Tibial artery (tissue), 4 donors: Measurements from ENCODE around the gene LMF1.

Source experiments
- DNase-seq, 2 donors: peaks; one replicate each; pipeline ENCODE4 v3.0.0-alpha.2; 2019
- H3K27ac ChIP-seq, 2 donors: fragments of 200-600 bp; sonication (generic) in 1 of 2; 1 replicate in 1 of 2; 2 replicates in 1 of 2; pipeline ENCODE4 v1.5.1; 2018 to 2019; ENCODE audit warnings: mild to moderate bottlenecking in 1 of 2
- H3K27me3 ChIP-seq, 2 donors: fragments of 200-600 bp; sonication (generic) in 1 of 2; one replicate each; pipeline versions ENCODE4 v1.5.1 to v1.6.0; 2016 to 2019
- H3K36me3 ChIP-seq, 3 donors: fragments of 200-600 bp; sonication (generic) in 2 of 3; one replicate each; pipeline ENCODE4 v1.5.1; 2016 to 2019; ENCODE audit warnings: mild to moderate bottlenecking in 2 of 3
- H3K4me1 ChIP-seq, 4 donors: fragments of 200-600 bp; sonication (generic) in 2 of 4; 1 replicate in 3 of 4; 2 replicates in 1 of 4; pipeline ENCODE4 v1.5.1; 2016 to 2019
- H3K4me3 ChIP-seq, 2 donors: fragments of 200-600 bp; sonication (generic) in 1 of 2; 1 replicate in 1 of 2; 2 replicates in 1 of 2; pipeline ENCODE4 v1.5.1; 2018 to 2019; ENCODE audit warnings: mild to moderate bottlenecking in 2 of 2
- H3K9me3 ChIP-seq, 3 donors: fragments of 200-600 bp; sonication (generic) in 1 of 3; one replicate each; pipeline ENCODE4 v1.5.1; 2016 to 2019
- CTCF ChIP-seq, 2 experiments: fragments of 200-600 bp in 1 of 2; fragments of 450-650 bp in 1 of 2; IDR thresholded peaks; one replicate each; pipeline ENCODE4 v1.5.1; 2017 to 2019; ENCODE audit warnings: antibody characterized with exemption in 2 of 2, mild to moderate bottlenecking in 1 of 2, moderate library complexity in 1 of 2
- intact Hi-C: fragments of 100-400 bp; cut with DNase I; formaldehyde crosslinking; loops from one replicate; pipeline ENCODE4 v1.15.0; 2023; ENCODE audit warnings: low total_unique reads

Gene LMF1

GRCh38 chr16:965487-965886 is 5.3 kb downstream of the LMF1 start:
- no peaks in the 10 kb centered on the region for H3K27me3 ChIP-seq
- peaks cover 20 to 37% (median 30%) of the 10 kb centered on the region in 3 donors for H3K36me3 ChIP-seq
- no peaks in the 10 kb centered on the region for H3K9me3 ChIP-seq
- no peak for TF ChIP-seq CTCF (IDR thresholded peaks at IDR 0.05)
- no peak overlapping the region for H3K4me3 ChIP-seq
- H3K27ac ChIP-seq: no peak overlapping the region
- H3K4me1 ChIP-seq: peaks cover 4 to 21% (median 16%) of the 10 kb centered on the region in 4 donors
- intact Hi-C loops: no loop called here
- DNase-seq: no peak

- Histone ChIP-seq H3K27ac (no peak overlapping the region), H3K27me3 (no peaks in the 10 kb centered on the region), H3K9me3 (no peaks in the 10 kb centered on the region), H3K4me3 (no peak overlapping the region), H3K4me1 (peaks cover 4 to 18% (median 13%) of the 10 kb centered on the region in 4 donors), H3K36me3 (peaks cover 20 to 37% (median 30%) of the 10 kb centered on the region in 3 donors)
- no peak for DNase-seq
- intact Hi-C loops: no loop called here
- no peak for TF ChIP-seq CTCF (IDR thresholded peaks at IDR 0.05)
Measured at GRCh38 chr16:965036-965395, 5.8 kb downstream of the LMF1 start.

- no peak for DNase-seq
- H3K36me3 ChIP-seq: peaks cover 20 to 41% (median 30%) of the 10 kb centered on the region in 3 donors
- TF ChIP-seq CTCF (IDR thresholded peaks at IDR 0.05): no peak
- no peak overlapping the region for H3K4me3 ChIP-seq
- H3K27me3 ChIP-seq: no peaks in the 10 kb centered on the region
- H3K4me1 ChIP-seq: peaks cover under 1 to 13% (median 8%) of the 10 kb centered on the region in 4 donors
- no peaks in the 10 kb centered on the region for H3K9me3 ChIP-seq
- H3K27ac ChIP-seq: no peak overlapping the region
- intact Hi-C loops: no loop called here
Measured at GRCh38 chr16:964356-965035, 6.3 kb downstream of the LMF1 start.

- no peak for TF ChIP-seq CTCF (IDR thresholded peaks at IDR 0.05)
- Histone ChIP-seq H3K36me3 (peaks cover 20 to 45% (median 30%) of the 10 kb centered on the region in 3 donors), H3K4me3 (no peak overlapping the region), H3K9me3 (no peaks in the 10 kb centered on the region), H3K4me1 (peaks cover 0 to 7% (median 2%) of the 10 kb centered on the region in 4 donors), H3K27me3 (no peaks in the 10 kb centered on the region), H3K27ac (no peak overlapping the region)
- DNase-seq: no peak
- intact Hi-C loops: no loop called here
Measured at GRCh38 chr16:963913-964312, 6.9 kb downstream of the LMF1 start.

- no peak for TF ChIP-seq CTCF (IDR thresholded peaks at IDR 0.05)
- H3K4me3 ChIP-seq: no peak overlapping the region
- no peak for DNase-seq
- H3K27me3 ChIP-seq: no peaks in the 10 kb centered on the region
- no peaks in the 10 kb centered on the region for H3K4me1 ChIP-seq
- H3K36me3 ChIP-seq: peaks cover 20 to 40% (median 30%) of the 10 kb centered on the region in 3 donors
- intact Hi-C loops: no loop called here
- H3K9me3 ChIP-seq: no peaks in the 10 kb centered on the region
- no peak overlapping the region for H3K27ac ChIP-seq
Measured at GRCh38 chr16:962901-963814, 7.6 kb downstream of the LMF1 start.
